HG03521 (cell line): ENCODE measurements around the gene ZRANB2.

ENCODE experiments used
- ATAC-seq: cut with Tn5 transposase; IDR thresholded peaks from one replicate; pipeline ENCODE4 v1.9.1; 2021; ENCODE audit warnings: mild to moderate bottlenecking, moderate library complexity; ENCODE audit not compliant: unreplicated experiment

ZRANB2 gene

DNA sequence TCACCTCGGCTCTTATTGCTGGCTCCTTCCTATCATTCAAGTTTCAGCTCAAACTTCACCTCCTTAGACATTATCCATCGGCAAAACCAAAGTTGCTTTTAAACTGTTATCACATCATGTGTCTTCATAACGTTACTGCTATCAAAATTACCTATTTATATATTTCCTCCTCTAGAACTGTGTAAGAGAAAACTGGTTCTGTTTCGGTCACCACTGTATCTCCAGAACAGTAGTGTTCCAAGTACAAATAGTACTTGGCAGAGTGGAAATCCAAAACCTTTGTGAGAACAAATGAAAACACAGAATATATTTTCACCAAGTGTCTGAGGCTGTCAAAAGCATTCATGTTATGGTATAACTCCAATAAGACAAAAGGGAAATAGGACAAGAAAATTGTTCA lies 9.1 kb downstream of the ZRANB2 start:
- no peak for ATAC-seq

DNA sequence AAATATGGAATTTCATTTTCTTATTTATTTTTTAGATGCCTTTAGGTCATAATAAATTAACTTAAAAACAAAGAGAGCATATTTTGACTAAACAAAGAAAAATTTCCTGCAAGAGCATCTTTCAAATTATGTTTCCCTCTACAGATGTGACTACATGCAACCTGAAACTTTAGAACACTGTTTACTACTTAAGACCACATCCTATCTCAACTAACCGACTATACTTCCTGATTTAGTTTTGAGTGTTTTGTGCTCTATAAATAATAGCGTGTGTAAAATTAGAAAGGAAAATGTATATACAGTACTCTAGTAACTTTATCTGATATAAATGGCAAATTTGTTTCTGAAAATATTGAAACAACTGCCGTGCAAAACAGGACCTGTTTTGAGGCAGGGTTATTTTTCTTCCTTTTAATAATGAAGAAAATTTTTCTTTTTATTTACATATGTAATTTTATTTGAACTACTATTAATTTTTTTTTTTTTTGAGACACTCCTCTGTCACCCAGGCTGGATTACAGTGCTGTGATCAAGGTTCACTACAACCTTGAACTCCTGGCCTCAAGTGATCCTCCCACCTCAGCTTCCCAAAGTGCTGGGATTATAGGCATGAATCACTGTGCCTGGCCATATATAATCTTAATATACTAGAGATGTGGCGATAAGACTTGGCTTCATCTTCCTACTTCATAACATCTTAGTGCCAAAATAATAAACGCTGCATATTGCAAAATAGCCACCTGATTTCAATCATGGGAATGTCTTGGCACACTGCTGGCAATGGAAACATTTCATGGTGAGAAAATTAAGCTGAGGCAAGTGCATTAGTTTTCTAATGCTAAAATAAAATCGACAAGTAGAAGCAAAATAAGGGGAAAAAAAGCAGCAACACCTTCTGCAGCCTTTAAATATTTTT lies 12.3 kb downstream of the ZRANB2 start:
- peak; percentile 71 for ATAC-seq

DNA sequence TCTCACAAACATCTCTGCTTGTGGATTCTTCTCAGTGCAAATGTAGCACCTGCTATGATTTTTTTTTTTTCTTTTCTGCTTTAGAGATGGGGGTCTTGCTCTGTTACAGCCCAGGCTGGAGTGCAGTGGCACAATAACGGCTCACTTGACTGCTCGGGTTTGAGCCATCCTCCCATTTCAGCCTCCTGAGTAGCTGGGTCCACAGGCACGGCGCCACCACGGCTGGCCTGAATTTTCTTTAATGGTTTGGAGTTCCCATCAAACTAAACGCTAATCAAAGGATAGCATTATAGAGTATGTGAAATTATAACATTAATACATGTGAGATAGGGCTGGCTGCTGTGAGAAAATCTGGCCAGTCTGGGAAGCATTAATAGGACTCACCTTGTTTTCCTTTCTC lies 26.0 kb downstream of the ZRANB2 start:
- ATAC-seq: no peak

DNA sequence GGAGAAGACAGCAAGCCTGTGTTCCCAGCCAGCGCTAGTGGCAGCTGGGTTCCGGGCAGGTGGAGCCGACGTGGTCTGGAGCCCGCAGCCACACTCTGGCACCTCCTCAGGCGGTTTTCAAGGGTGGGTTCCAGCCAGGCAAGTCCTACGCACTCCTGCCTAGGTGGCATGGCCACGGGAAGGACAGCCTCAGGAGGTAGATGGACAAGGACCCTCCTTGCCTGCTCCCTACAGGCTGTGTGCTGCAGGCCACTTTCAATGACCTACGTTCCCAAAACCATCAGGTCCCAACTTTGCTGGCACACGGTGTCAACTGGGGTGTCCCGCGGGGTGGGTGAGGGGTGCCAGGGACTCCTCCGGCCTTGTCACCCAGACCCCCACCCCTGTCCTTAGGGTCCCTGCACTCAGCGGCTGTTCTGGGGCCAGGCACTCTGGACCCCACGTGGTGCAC lies 26.5 kb downstream of the ZRANB2 start:
- no peak for ATAC-seq

DNA sequence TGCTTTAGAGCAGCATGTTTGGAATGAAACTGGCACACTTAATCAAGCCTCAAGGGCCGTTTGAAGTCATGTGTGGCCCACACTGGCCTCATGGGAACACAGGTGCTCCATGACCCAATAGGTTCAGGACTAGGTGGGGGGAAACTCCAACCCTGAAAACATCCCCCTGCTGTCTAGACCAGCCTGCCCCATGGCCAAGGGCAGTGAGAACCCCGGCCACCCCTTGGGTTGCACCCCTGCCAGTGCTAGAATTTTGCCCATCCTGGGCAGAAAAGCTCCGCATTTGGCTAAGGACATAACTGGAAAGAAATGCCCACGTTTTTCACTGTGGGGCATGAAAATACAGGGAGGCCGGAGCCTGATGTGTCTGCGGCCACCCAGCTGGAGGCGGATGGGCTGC lies 27.1 kb downstream of the ZRANB2 start:
- no peak for ATAC-seq

DNA sequence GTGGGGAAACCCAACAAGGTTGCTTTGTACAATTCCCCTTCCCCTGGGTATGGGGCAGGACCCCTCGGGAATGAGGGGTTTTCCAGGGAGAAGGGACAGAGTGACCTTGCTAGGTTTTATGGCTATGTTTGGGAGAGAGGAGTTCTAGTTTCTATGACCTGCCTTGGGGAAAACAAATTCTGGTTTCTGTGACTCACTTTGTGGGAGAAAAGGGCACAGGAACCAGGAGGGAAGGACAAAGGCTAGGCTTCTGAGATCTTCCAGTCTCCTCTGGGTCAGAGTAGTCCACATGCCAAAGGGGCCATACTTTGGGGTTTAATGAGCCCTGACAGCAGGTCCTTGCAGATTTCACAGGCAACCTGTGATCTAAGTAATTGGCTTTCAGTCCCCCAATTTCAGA lies 27.7 kb downstream of the ZRANB2 start:
- ATAC-seq: no peak

DNA sequence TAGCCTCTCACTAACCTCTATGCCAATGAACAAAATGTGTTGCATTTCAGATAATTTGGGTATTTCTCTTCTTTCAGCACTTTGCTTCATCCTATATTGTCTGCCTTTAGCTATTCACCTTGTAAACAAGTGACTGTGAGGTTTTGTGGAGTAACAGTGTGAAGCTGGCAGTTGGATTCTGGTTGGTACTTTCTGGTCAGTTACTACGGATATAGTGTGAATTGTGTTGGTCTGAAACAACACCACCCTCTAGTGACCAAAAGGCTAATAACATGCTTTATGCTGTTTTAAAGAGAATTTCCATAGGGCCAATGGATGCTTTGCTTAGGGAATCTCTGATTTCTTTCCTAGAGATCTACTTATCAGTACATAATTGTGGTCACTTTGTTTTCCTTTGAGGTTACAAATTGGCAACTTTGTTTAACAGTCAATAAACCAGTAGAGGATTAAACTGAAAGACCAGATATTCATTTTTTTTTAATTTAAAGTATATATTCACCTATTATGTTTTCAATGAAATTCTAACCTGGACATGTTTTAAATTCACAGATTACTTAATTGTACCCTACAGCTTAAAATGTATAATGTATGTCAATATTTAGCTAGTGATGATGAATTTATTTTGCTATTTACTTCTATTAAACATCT lies 30.8 kb downstream of the ZRANB2 start:
- peak; percentile 58 for ATAC-seq

DNA sequence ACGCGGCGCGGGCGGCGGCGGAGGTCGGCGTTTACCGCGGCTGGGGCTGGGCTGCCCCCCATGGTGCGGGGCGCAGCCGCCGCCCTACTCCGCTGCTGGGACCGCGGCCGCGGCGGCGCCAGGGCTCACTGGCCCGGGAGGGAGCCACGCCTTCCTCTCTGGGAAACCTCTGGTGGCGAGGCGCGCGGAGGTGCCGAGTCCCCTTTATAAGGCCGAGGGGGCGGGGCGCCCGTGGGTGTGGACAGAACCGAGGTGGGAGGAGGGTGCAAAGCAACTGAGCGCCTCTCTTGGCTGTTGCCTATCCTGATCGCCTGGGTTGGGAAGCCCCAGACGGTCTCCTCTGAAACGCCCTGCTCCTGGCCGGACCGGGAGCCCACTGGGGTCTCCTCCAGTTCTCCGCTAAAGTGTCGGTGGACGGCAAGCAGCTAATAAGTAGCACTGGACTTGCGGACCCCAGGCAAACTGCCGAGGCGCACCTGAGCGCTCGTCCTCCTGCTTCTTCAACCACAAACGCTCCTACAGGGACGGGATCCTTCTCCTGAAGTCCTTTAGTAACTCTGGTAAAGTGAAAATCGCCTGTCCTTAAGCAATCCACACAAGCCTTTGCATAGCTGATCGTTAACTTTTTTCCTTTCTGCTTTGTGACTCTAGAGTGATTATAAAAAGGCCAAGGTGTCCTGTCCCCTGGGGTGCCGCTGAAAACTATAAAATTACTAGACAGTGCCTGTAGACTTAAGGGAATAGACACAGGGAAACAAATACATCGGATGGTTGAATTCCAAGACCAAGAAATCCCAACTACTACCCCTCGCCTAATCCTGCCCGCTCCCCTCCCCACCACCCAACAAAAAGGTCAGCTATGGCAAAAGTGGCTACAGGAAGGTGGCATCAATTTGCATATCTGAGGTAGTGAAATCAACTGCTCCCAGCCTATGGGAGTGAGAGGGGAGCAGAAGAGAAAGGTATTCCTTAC lies 32.9 kb downstream of the ZRANB2 start, which contains the start of gene PTGER3:
PTGER3 (minus strand) TSS at position 182 of the 973 bp plus-strand sequence. CDS start 239 bp downstream, outside the sequence.
- no peak for ATAC-seq

DNA sequence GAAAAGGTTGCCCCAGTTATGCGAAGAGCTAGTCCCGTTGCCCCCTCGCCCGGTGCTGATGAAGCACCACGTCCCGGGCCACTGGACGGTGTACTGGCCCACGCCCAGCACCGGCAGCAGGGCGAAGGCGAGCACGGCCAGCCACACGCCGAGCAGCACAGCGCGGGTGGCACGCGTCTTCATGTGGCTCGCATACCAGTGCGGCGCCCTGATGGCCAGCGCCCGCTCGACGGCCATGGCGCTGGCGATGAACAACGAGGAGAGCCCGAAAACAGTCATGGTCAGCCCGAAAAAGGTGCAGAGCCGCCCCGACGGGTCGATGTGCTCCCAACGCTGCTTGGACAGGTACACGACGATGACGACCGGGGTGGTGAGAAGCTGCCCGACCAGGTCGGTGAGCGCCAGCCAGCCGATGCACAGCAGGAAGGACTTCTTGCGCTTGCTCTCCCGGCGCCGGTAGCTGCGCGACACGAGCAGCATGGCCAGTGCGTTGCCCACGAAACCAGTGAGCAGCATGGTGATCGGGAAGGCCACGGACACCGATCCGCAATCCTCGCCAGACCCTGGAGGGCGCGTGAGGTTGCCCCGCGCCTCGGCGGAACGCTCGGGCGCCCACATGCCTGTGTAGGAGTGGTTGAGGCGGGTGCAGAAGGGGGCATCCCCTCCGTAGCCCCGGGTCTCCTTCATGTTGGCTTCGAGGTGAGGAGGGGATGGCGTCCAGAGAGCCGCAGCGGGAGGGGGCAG lies 33.8 kb downstream of the ZRANB2 start:
- ATAC-seq: no peak

DNA sequence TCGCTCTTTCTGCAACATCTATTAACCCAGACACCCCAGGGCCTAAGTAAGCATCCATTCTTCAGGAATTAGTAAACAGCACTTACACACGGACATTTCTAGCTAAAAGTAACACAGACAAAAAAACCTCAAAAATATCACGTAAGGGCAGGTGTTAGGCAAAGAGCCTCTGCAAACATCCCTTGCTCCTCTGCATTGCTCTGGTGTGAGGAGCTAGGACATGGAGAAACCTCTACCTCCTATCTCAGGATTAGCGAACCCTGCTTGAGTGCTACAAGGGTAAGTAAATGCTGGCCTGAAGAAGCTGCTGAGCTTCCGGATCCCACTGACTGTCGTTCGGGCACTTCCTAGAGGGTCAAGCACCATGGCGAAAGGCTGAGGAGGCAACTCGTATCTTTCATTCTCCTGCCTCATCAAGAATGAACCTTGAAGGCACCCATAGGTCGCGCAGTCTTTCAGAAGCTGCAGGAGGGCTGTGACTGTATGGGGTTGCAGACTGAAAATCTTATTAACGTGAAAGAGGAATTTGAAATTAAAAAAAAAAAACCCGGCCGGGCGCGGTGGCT lies 35.3 kb downstream of the ZRANB2 start:
- ATAC-seq: no peak

DNA sequence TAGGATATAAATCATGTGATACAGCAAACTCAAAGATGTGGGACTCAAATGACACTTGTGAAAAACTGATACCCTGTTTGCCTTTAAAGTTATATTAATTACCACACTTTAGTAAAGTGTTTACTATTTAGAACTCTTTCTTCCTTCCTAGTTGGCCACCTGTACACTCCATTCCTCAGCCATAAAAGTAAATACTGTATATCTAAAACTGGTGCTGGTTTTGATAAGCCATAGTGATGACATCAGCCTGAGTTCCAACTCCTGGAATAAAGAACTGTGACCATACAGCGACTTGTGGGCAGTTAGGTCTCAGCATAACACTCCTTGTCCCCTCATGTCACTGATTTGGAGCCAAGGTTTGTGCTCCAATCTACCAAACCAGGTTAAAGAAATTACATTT lies 36.0 kb downstream of the ZRANB2 start:
- no peak for ATAC-seq

DNA sequence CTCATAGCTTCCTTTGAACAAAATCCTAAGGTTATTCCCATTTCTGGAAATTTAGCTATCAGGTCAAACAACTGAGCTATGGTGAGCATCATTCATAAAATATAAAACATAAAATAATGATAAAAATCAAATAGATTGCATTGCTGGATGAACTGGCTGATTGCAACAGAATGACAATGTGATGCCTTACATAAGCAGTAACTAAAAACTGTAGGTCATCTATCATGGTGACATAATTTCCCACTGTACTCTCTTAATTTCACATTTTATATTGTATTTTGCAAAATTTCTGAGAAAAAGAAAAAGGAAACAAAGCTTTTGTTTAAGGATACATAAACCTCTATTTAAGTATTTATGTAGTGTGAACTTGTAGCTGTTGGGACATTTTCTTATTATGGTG lies 37.8 kb downstream of the ZRANB2 start:
- no peak for ATAC-seq

DNA sequence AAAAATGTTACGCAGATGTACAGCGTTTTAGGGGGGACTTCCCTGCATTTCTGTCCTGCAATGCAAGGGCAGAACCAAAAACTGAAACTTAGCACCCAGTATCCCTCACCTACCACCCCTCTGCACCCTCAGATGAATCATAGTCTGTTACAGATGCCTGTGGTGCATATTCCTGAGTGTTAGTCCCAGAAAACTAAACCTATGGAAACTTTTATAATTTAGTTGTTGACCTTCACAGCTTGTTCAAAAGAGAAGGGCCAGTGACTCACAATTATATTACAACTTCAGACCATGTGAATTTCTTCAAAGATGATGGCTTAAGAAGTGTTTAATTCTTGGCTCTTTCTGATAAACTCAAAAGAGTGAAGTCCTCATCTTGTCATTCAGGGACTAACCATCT lies 39.0 kb downstream of the ZRANB2 start:
- ATAC-seq: no peak

DNA sequence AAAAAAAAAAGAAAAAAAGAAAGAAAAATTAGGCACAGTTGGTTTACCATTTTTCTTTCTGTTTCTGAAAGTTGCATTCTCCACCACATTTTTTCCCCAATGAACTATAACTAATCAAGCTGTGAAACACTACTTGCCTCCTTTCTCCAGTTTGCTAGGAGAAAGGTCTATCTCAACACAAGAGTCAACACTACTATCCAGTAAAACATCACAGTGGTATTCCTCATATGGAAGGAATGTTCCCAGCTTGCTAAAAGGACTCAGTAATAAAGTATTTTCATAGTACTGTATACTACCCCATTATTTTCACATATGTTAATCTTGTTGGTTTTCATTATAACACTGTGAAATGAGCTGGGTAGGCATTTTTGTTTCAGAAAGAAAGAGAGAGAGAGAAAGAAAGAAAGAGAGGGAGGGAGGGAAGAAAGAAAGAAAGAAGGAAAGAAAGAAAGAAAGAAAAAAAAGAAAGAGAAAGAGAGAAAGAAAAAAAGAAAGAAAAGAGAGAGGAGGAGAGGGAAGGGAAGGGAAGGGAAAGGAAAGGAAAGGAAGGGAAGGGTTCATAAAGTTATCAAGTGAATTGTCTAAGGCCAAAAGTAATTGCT lies 41.1 kb downstream of the ZRANB2 start:
- ATAC-seq: no peak

DNA sequence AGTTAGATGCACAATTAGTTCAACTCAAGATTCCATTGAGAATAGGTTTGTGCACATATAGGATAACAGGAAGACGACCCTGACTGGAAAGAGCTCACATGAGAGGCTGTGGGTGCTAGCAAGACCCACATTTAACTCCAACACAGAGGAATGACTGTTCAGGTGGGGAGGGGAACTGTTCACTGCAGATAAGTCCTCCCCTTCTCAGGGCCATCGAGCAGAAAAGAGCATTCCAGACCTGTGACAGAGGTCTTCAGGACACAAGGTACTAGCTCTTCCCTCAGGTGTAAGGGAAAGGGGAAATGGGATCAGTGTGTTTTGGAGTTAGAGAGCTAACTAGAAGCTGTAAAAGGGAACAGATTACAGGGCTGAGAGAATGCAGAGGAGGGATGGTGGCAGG lies 41.9 kb downstream of the ZRANB2 start:
- no peak for ATAC-seq

DNA sequence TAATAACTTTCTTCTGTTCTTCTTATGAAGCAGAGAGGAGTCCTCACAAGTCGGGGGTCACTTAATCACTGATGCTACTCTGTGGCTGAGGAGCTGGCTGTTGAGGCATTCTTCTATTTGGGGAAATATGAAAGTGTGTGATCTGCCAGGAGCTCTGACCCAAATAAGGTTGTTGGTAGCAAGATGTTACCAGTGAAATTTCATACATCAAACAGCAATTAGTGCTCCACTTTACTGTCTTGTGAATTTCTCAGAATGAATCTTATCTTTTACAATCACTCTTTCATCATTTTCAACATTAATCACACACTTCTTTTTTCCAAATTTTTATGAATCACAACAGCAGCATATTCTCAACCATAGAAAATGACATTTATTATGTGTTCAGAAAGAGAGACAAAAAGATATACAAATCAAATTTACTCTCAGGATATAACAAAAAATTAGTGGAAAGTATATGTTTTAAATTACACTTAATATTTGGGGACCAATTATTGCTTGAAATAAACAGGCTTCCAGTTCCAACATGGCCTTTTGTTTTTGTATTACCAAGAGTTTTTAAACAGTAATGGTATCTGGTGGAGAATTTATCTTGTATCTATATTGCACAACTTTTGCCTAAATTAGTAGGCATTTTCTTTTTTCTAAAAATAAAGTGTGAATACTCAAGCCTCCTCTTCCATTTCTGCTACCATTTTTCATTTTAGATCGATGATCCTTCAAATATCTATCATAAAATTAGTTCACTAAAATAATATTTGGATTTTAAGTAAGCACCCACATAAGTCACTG lies 42.8 kb downstream of the ZRANB2 start:
- ATAC-seq: no peak

DNA sequence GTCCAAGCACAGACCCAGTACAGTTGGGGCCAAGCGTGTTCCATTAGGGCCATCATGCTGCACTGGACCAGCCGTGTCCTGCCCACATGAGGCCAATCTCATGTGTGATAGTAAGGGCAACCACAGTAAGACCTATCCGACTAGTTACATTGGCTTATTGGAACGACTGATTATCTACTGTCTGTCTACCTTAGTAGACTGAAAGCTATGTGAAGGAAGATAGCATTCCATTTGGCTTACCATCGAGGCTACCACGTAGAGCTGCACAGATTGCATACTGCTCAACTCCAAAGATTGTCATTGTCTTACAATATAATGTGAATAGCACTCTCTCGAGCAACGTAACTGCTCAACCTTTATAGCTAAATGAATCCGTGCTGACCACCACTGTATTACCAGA lies 43.8 kb downstream of the ZRANB2 start:
- ATAC-seq: no peak

DNA sequence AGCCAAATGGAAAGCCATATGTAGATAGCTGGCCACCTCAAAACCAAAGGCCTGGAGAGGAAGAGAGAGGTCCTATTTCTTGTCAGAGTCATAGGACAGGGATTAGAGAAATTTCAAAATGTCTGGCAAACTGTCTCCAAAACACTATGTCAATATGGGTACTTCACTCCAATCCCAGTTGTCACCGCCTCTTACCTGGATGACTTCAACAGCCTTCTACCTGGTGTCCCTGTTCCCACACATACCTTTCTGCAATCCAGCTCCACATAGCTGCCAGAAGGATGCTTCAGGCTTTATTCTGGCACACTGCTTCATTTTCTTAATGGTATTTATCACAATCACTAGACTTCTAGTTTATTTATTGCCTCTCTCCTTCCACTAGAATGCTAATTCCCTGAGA lies 47.7 kb downstream of the ZRANB2 start:
- no peak for ATAC-seq

DNA sequence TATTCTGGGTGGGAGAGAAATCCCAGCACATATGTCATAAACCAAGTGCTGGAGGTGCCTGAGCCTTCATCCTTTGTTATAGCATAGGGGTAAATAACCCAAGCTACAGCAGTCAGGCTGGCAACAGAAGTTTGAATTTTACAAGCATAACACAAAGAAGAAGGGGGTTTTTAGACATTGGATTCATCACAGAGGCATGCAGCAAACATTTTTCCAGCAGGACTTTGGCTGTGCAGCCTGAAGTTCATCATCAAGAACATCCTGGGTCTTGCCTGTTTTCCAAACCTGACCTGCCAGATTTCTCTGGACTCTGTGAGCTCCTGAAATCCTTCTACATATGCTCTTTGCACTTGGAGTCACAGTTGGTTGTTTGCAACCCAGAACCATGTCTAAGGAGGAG lies 49.4 kb downstream of the ZRANB2 start:
- ATAC-seq: no peak
